ENCODE data around the gene CHMP2A.
"Not testable (repeated sequence)": the region's sequence is repeated elsewhere in the genome, so short reads cannot be mapped to it uniquely, and the experiment has no call there.

The CHMP2A gene

GRCh38 chr19:58554494-58555368, at the start of gene CHMP2A:
Gene CHMP2A, minus strand, starts transcription at chr19:58555105. Its CDS starts 893 bp downstream, at chr19:58554212.
- FAIRE-seq, result peak; percentile 85
- peak; percentile 95 for DNase-seq (ENCODE audit: insufficient read length, low spot score)

GRCh38 chr19:58586133-58586765, 31.3 kb upstream of the CHMP2A start:
- FAIRE-seq, result no peak

DNA sequence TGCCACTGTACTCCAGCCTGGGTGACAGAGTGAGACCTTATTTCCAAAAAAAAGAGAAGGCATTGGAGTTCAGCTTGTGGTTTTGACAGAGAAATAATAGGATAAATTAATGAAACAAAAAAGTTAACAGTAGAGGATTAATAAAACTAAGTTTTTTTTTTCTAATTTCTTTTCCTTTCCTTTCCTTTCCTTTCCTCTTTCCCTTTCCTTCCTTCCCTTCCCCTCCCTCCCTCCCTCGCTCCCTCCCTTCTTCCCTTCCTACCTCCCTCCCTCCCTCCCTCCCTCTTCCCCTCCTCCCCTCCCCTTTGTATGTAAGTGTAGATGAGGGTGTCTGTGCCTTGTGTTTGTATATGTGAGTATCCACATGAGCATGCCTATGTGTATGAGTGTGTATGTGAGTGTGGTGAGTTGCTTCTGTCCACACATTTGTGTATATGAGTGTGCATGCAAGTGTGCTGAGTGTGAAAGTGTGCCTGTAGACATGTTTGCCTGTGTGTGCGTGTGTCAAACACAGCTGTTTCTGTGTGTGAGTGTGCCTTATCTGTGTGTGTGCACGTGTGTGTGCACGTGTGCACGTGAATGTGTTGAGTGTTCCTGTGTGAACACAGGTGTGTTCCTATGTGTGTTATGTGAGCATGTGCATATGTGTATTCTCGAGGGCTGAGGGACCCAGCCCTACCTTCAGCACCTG, 30.7 kb upstream of the CHMP2A start:
- no peak for FAIRE-seq
- DNase-seq (ENCODE audit: insufficient read length, low spot score), result no peak

More at GRCh38 chr19:58586133-58586765, 31.3 kb upstream of the CHMP2A start:
- DNase-seq (ENCODE audit: insufficient read length, low spot score), result no peak

- FAIRE-seq (no peak), DNase-seq (ENCODE audit: insufficient read length, low spot score) (no peak)
These were observed 29.9 kb upstream of the CHMP2A start for GRCh38 chr19:58584498-58585441.

DNA sequence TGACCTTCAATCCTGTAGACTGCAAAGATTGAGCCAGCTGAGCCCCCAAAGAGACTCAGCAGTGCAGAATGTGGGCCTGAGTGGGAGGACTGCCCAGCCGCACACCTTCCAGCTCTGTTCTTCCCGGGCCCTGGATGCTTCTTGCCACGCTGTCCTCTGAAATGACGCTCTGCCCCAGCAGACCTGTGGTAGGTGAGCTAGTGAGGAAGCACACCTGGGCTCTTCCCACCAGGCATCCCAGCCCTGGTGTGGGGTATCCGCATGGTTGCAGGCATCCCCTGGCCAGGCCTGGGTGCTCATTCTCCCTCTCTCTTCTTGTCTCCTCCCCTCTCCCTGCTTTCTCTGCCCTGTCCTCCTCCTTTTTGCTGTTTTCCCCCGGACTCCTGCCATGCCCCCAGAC, 28.1 kb upstream of the CHMP2A start:
- FAIRE-seq (no peak), DNase-seq (ENCODE audit: insufficient read length, low spot score) (no peak)

- peak; percentile 55 for DNase-seq (ENCODE audit: insufficient read length, low spot score)
- FAIRE-seq, result no peak
These were observed 26.6 kb upstream of the CHMP2A start for GRCh38 chr19:58581227-58582141.

DNA sequence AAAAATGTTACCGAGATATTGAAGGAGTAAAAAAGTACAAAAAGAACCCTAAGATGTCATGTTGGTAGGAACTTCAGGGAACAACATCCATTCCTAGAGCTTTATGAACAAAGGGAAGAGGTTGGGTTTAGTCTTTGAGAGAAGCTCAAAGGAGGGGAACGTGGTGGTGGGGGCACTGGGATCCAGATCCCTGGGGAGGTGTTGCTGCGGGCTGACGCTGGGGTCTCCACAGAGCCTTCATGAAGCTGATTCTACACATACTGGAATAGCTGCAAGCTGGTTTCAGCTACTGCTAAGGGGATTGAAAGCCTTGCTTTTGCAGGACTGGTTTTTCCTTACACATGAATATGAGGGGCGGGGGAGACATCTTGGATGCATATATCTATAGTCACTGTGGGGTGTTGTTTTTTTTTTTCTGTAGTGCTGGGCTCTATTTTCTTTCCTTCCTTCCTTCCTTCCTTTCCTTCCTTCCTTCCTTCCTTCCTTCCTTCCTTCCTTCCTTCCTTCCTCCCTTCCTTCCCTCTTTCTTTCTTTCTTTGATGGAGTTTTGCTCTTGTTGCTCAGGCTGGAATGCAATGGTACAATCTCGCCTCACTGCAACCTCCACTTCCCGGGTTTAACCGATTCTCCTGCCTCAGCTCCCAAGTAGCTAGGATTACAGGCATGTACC, 24.7 kb upstream of the CHMP2A start:
- FAIRE-seq (no peak), DNase-seq (ENCODE audit: insufficient read length, low spot score) (no peak)

DNA sequence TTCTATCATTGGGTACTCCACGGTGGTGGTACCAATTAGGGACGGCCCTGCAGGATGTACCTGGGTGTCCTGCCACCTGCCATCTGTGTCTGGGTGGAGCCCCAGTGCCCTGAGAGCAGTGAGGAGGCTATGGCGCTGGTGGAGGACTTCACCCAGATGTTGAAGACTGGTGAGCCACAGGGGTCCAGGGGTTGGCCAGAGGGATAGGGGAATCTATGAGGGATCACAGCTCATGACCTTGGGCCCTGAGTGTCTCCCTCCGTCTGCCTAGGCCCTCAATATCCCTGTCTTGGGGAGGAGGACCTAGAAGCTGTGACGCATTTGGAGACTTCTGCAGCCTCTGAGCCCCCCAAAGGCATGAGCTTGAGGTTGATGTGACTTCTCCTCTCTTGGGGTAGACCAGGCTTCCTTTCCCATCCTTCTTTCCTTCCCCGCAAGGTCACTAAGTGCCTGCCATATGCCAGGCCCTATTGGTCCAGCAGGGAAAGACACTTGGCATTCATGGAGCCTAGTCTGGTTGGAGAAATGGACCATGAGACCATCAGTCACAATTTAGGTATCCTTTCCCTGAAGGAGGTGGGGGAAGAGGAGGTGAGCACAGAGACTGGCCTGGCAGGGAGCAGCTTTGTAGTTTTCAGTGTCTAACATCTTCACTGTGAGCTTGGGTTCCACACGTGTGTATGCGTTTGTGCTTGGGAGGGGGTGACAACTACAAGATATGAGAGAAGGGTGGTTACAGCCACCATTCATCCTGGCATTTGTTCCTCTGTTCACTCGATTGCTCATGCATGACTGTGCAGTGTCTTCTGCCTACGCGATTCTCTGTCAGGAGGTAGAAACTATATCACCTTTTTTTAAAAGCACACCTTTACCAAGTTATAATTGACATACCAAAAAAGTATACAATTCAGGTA, 23.4 kb upstream of the CHMP2A start:
- FAIRE-seq (no peak), DNase-seq (ENCODE audit: insufficient read length, low spot score) (no peak)

- DNase-seq (ENCODE audit: insufficient read length, low spot score); FAIRE-seq: not testable (repeated sequence)
These were observed 22.7 kb upstream of the CHMP2A start for GRCh38 chr19:58577581-58577980.

- peak; percentile 85 for DNase-seq (ENCODE audit: insufficient read length, low spot score)
- FAIRE-seq, result peak; percentile 60
These were observed 20.5 kb upstream of the CHMP2A start for GRCh38 chr19:58575183-58576041.

DNA sequence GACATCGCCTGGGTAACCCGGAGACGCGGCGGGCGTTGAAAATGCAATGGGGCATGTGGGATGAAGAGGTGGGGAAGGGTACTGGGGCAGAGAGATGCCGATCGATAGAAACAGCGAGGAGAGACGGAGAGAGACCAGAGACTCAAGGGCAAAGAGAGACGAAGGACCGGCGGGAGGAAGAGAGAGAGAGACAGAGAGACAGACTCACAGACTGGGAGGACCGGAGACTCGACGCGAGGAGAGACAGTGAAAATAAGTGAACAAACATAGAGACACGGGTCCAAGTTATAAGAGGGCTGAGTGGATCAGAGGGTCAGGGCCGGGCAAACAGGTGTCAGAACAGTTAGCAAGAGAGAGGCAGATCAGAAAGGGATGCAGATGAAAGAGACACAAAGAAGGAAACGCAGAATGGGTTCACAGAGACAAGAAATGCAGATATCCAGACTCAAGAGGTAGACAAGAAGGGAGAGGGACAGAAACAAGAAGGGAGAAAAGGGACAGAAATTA, 18.8 kb upstream of the CHMP2A start:
- FAIRE-seq (no peak), DNase-seq (ENCODE audit: insufficient read length, low spot score) (no peak)

DNA sequence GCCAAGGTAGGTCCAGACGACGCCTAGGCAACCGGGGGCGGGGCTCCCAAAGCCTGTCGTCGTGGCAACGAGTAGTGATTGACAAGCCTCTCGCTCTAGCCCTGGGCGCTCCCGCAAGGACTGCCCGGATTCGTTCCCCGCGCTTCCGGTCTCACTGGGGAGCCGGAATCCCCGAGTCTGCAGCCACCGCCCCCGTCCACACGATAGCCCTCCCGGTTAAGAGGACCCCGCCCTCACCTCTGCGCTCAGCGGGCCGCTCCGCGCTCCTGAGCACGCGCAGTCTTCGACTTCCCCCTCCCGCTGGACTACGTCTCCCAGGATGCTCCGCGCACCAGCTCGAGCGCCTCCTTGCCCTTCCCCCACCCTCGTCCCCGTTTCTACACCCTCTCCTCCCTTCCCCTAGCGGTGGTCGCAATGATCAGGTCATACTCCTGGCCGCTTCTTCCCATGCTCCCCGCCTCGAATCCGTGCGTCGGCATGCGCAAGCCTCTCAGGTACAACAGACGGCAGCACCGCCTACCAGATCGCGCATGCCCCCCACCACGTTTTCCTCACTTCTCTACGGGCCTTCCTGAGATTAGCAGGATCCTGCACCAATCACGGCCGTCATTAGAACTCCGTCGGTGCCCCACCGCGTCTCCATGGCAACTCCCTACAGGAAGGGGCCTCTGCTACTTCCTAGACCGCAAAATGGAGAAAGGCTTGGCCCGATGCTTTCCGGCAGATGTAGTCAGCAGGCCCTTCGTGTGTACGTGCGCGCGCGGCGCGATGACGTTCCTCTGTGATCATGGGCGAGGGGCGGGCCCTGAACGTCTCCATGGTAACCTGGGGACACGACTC, 18.1 kb upstream of the CHMP2A start, which contains the start of gene MZF1:
Gene MZF1, minus strand, starts transcription at position 518 of the 840 bp plus-strand sequence. CDS start 1,946 bp downstream, outside the sequence.
- DNase-seq (ENCODE audit: insufficient read length, low spot score), result peak; percentile 98
- FAIRE-seq, result peak; percentile 95

DNA sequence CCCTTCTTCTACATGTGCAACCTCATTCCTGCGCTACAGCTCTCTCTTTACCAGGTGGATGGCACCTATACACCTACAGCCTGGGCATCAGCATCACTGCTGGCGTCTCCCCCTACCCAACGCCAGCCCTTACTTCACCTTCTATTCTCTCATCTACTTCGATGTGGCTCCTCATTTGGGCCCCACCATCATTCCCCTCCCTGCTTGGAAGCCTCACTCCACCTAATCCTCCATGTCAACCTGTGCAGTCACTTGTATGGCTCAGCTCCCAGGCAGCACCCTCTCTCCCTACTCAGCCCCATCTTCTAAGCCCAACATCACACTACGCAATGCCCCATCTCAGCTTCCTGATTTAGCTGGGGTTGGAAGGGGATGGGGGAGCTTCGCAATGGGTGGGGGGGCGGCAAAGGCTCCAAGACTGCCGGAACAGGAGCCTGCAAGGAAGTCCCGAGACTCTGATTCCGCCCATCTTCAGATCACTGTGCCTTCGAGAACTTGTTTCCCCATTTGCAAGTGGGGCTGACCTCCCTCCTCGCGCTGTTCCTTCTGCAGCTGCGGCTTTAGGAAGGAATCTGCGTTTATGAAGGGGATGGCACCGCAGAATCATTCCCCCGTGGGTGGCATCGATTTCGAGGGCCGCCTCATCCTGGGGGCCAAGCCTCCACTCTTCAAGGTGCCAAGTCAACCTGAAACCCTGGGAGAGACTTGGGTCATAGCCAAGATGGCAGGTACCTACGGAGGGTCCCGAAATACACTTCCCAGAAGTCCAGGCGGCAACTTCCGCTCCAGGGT, 17.3 kb upstream of the CHMP2A start:
- DNase-seq (ENCODE audit: insufficient read length, low spot score), result no peak
- no peak for FAIRE-seq

DNA sequence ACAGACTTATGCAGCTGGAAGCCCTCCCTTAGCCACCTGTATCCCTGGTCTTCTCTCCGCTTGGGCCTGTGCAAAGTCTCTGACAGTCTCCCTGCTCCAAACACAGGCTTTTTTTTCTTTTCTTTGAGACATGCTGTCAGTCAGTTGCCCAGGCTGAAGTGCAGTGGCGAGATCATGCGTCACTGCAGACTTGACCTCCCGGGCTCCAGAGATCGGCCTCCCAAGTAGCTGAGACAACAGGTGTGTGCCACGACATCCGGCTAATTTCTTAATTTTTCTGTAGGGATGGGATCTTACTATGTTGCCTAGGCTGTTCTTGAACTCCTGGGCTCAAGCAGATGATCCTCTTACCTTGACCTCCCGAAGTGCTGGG, 16.7 kb upstream of the CHMP2A start:
- FAIRE-seq, result no peak

More for the DNA sequence above, 16.7 kb upstream of the CHMP2A start:
- DNase-seq (ENCODE audit: insufficient read length, low spot score), result no peak

All from HTR-8/SVneo (cell line).